Prostate gland (tissue), 2 donors: ENCODE measurements around the gene TCF12.

Experiments
- CTCF ChIP-seq, 4 experiments: fragments of 200-600 bp in 2 of 4; fragments of 450-650 bp in 2 of 4; sonication (generic) in 2 of 4; IDR thresholded peaks; 1 replicate in 3 of 4; 2 replicates in 1 of 4; pipeline ENCODE4 v1.5.1; 2016 to 2019; ENCODE audit warnings: antibody characterized with exemption in 4 of 4, mild to moderate bottlenecking in 2 of 4, moderate library complexity in 2 of 4
- POLR2A ChIP-seq: fragments of 450-650 bp; IDR thresholded peaks from one replicate; pipeline ENCODE4 v1.6.1; 2016; ENCODE audit warnings: antibody characterized with exemption, mild to moderate bottlenecking
- POLR2AphosphoS5 ChIP-seq: sonication (generic); formaldehyde crosslinking; IDR thresholded peaks from one replicate; pipeline ENCODE4 v1.6.1; 2017; ENCODE audit warnings: antibody characterized with exemption

DNA sequence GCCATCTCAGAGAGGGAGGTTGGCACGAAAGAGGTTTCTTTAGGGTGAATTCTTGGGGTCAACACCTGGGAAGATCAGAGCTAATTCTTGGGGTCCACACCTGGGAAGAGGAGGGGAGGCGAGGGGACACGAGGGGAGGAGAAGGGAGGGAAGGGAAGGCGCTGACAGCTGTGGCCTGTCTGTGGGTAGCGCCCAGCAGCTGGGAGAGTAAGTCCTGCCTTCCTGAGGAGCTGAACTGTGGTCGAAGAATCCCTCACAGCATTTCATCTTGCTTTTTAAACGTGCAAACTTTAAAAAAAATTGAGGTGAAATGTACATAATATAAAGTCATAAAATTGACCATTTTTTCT, 394.7 kb downstream of the TCF12 start:
- TF ChIP-seq CTCF (IDR thresholded peaks at IDR 0.05) (no peak), POLR2A (no peak), POLR2AphosphoS5 (no peak)
